NCI-H2227 (cell line): ENCODE results near the gene RAMP3.
"Not testable (repeated sequence)": the region's sequence is repeated elsewhere in the genome, so short reads cannot be mapped to it uniquely, and the experiment has no call there.

Experiments used
- DNase-seq: peaks from one replicate; lab custom pipeline; 2025; ENCODE audit not compliant: unreplicated experiment; lab: John Stamatoyannopoulos, UW

RAMP3 gene

GRCh38 chr7:45190406-45191165, 33.0 kb downstream of the RAMP3 start:
- no peak for DNase-seq

DNA sequence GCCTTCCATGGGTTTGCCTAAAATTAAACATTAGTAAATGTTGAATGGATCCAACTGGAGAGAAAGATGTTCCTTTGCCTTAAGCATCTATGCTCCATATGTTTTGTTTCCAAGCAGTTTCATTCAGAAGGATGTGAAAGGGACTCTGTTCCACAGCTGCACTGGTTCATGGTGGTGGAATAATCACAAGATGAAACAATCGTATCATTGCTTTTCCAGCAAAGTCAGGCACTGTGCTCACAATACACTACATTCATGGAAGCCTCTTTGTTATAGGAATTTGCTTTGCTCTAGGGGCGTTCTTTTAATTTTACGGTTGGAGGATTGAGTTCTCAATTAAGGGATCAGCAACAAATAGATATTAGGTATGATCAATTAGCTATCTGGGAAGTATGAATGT, 33.8 kb downstream of the RAMP3 start:
- no peak for DNase-seq

- no peak for DNase-seq
Observed at GRCh38 chr7:45192621-45193041, 35.0 kb downstream of the RAMP3 start.

DNA sequence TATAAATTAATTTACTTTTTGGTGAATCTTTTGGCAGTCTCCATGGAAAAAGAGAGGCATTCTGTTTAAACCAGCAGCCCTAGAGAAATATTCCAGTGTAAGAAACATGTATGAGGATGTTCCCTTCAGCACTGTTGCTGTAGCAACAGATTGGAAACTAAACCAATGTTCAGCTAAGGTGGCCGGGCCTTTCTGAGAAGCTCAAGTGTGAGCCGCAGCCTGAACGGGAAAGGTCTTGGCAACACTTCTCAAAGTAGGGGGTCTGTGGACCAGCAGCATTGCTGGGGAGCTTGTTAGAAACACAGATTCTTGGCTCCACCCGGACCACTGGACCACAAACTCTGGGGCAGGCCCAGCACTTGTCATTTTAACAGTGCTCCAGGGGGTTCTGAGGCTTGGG, 36.2 kb downstream of the RAMP3 start:
- DNase-seq, result no peak

DNA sequence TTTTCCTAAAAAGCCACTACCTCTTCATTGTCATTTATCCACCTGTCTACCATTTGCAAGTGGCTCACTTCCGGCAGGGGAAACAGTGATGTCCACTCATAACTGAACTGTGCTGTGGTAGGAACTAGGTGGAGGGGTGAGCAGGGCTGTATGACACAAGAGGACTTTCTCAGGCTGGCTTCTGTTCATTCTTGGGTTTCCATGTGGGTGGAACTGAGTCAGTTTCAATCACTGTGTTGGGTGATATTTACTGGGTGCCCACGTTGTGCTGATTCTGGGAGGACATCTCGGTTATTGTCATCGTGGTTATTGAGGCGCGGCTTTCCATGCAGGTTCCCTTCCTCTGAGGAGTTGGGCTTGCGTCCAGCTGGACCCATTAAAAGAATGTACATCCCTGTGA, 38.8 kb downstream of the RAMP3 start:
- DNase-seq, result no peak

- DNase-seq, result no peak
Observed at GRCh38 chr7:45197461-45197860, 39.9 kb downstream of the RAMP3 start.

DNA sequence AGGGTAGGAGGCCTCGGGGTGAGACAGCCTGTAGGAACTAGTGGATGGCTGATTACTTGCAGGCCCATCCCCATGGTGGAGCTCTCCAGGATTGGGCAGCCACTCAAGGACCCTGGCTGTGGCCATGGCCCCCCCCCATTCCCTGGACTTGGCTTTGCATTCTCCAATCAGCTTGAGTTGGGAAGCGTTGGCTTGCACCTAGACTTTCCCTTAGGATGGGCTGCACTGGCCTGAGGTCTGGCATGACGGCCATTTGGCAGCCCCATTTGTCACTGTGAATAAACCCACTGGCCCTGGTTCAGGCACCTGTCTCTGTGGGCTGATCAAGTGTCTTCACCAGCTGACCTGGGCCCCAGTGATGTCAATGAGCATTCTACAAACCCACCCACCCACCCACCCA, 41.4 kb downstream of the RAMP3 start:
- no peak for DNase-seq

- DNase-seq, result no peak
Observed at GRCh38 chr7:45199506-45199905, 41.9 kb downstream of the RAMP3 start.

DNA sequence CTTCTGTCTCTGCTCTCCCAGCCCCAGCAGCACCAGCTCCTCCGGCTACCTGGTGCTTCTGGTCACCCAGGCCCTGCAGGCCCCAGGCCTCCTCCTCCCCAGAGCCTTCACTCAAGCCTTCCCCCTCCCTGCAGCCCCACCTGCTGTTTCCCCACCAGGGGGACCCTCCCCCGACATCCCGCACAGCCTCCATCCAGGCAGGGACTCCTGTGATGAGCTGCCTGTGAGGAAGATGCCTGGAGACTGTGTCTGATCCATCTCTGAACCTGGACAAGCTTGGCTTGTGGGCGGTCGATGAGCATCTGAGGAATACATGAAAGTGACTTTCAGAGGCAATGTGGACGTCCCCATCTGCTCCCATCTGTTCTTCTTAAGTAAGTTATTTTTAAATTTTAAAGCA, 45.0 kb downstream of the RAMP3 start:
- DNase-seq, result no peak

DNA sequence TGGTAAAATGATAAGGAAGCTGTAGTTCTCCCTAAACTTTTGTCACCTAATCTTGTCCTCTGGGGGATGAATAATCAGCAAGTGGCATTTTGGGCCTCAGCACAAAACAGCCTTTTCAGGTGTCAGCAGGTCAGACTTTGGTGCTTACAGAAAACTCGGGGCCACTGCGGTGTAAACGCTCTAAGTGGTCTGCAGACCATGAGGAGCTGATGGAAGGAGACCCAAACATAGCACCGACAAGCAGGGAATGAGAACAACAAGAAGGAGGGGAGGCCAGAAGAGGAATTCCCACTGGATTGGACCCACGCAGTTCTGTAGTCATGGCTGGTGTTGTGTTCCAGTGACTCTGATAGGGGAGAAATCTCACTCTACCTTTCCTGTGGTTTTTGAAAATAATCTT, 45.4 kb downstream of the RAMP3 start:
- DNase-seq, result no peak

- no peak for DNase-seq
Observed at GRCh38 chr7:45203459-45203858, 45.9 kb downstream of the RAMP3 start.

DNA sequence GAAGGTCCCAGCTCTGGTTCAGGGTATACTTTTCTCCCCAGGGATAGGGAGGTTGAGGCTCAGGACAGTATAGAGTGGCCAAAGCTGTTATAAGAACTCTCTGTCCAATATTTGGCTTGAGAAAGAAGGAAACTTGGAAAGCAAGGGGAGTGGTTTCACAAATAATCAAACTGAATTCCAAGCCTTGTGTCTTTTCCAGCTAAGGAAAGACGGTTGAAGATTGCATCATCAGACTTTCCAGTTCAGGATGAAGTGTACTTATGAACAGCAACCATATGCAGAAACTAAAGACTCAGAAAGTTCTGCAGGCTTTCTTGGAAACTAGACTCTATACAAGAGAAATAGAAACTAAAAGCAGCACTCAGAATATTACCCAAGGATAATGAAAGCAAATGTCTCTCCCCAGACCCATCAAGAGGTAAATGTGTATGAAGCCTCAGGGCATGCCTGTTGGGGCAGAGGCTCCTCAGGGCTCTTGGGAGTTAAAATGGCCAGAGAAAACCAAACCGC, 46.4 kb downstream of the RAMP3 start:
- DNase-seq, result no peak

DNA sequence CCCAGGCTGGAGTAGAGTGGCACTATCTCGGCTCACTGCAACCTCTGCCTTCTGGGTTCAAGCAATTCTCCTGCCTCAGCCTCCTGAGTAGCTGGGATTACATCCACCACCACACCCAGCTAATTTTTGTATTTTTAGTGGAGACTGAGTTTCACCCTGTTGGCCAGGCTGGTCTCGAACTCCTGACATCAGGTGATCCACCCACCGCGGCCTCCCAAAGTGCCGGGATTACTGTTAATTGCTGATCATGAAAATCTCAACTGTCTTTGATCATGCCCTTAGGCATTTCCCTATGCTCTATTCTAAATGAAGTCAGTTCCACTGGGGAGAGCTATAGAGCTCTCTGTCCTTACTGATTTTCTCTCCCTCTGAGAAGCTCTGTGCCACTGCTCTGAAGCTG, 48.7 kb downstream of the RAMP3 start:
- DNase-seq, result not testable (repeated sequence)

GRCh38 chr7:45209909-45210308, 52.3 kb downstream of the RAMP3 start:
- not testable (repeated sequence) for DNase-seq

DNA sequence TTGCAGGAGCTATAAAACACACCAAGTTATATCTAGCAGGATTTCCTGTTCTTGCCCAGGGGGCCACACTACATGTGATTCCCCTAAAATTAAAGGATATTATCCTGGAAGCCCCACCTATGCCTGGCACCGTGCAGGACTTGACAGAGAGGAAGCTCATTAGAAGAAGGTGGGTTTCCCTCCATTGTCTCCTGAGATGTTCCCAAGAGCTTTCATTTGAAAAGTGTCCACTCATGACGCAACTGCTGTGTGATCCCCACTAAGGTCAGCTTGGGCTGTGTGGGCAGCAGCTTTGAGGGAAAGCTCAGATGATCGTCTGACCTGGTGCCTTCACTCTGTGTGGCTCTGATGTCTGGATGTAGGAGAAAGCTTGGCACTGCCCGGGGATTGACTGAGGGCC, 53.5 kb downstream of the RAMP3 start:
- DNase-seq, result no peak

GRCh38 chr7:45211958-45212357, 54.4 kb downstream of the RAMP3 start:
- DNase-seq, result no peak

DNA sequence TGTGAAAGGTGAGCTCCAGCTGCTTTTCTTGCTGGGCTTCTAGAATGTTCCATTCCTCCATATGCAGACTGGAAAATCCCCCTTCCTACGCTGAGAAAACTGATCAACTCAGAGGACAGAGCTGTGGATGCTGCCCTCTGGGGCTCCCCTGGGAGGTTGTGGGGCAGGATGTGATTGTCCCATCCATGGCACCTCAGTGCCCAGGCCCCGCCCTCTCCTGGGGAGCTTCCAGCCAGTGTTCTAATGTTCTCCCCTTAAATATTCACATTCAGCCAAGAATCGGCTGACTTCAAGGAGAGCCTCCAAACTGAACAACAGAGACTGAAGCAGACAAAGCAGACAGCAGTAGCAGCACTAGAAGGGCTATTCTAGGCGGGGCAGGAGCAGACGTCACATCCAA, 55.0 kb downstream of the RAMP3 start:
- no peak for DNase-seq

- peak; percentile 2 for DNase-seq
Observed at GRCh38 chr7:45215601-45216062, 58.0 kb downstream of the RAMP3 start.

GRCh38 chr7:45216181-45216580, 58.6 kb downstream of the RAMP3 start:
- DNase-seq, result no peak

GRCh38 chr7:45216622-45217165, 59.1 kb downstream of the RAMP3 start:
- no peak for DNase-seq

DNA sequence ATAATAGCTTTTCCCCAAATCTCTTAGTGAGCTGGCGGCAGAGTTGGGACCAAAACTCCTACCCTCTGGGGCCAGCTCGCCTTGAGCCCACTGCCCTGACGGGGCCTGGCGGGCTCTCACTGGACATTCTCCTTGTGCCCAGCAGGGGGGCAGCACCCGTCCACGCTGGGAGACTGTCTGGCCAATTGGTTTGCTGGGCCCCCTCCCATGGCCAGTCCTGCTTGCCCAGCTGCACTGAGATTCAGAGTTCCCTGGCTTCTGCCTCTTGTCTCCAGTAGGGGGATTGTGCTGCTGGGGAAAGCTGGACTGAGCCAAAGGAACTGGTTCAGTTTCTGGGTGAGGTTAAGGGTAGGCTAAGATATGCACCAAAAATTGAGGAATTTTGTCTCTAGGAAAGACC, 59.8 kb downstream of the RAMP3 start:
- DNase-seq, result no peak

DNA sequence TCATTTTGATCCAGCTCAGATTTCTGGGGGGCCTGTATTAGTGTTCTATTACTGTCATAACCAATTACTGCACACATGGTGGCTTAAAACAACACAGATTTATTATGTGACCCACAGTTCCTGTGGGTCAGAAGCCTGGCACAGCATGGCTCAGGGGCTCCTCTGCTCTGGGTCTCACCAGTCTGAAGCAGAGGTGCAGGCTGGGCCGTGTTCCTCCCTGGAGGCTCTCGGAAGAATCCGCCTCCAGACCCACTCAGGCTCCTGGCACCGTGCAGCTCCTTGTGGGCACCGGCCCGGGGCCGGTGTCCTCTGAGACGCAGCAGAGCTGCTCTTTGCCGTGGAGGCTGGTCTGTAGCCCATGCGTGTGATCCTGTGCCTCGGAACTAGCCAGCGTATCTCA, 61.5 kb downstream of the RAMP3 start:
- DNase-seq, result no peak
